AG04450 (cell line): ENCODE results near the gene ALDH2. TPM values are rescaled to one million over a fixed set of nuclear protein-coding genes. Genes with fewer than 3 reads are reported as not detected.
A peak's percentile ranks its signal among the peaks of the same experiment; 100 is the strongest.

ENCODE experiments used
- CTCF ChIA-PET: fragments of 300-600, 350-600 bp; formaldehyde crosslinking; extraction: SDS; loops from one replicate; lab custom pipeline; 2022; ENCODE audit warnings: antibody characterized with exemption, inconsistent platforms; lab: Charles Lee
- POLR2A ChIA-PET: fragments of 350-600 bp; formaldehyde crosslinking; extraction: SDS; loops from one replicate; lab custom pipeline; 2021; ENCODE audit warnings: antibody characterized with exemption, inconsistent platforms; lab: Yijun Ruan, JAX
- DNase-seq: peaks from one replicate; pipeline ENCODE4 v3.0.0-alpha.2; 2011; ENCODE audit warnings: low read depth, low spot score
- H3K27ac ChIP-seq: one replicate; pipeline ENCODE4 v1.5.1; 2012; ENCODE audit warnings: low read depth, low read length, control low read depth
- H3K27me3 ChIP-seq: one replicate; pipeline ENCODE4 v1.6.0; 2012; ENCODE audit warnings: low read length; ENCODE audit not compliant: control insufficient read depth, insufficient read depth
- H3K4me3 ChIP-seq: 2 replicates; pipeline ENCODE4 v1.5.1; 2011; ENCODE audit warnings: mild to moderate bottlenecking, low read depth, low read length, control low read depth
- H3K9me3 ChIP-seq: 2 replicates; pipeline ENCODE4 v1.5.1; 2012; ENCODE audit warnings: low read length; ENCODE audit not compliant: control insufficient read depth, insufficient read depth
- polyA plus RNA-seq: library from polyadenylated mRNA; depleted of rRNA; stranded (reverse); fragments of >200 nt; gene quantifications from 2 replicates; pipeline ENCODE4 v1.2.3, GENCODE V29; 2011
- TF ChIP-seq, protein P1 (sequence below): IDR thresholded peaks from 2 replicates; pipeline ENCODE4 v1.5.1; 2011; ENCODE audit warnings: low read depth, low read length, control low read depth, inconsistent platforms

The ALDH2 gene
- polyA plus RNA-seq, 1 experiment = 84.1 TPM

DNA sequence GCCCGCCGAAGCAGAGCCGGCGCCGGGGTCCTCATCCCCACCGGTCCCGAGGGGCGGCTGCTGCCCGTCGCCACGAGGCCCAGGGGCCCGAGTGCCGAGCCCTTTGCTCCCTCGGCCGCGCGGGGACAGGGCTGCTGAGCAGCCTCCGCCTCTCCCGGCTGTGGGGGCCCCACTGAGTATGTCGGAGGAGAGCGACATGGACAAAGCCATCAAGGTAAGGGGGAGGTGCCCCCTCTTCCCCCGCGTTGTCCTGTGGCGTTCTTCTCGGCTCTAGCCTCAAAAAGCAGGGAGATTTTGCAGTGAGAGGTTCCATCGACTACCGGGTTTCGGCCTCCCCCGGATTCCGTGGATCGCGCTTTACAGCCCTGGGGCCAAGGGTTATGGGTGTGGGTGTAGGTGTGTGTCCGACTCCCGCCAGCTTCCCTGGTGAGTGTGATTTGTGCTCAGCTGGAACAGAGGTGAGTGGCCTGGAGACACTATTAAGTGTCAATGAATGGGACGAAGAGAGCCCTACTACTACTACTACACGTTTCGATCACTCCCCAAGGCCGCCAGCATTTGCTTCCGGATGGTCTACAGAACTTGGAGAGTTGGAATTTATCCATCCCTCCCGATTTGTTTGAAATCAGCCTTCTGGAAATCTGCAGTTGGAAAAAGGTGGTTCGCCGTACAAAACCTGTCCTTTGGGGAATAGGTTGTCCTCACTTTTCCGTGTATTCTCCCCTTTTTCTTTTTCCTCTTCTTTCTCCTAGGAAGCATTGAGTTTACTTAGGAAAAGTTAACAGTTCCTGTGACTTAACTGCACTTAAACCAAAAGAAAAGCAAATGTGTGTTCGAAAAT is 76.0 kb downstream of the ALDH2 start:
- H3K27ac ChIP-seq = peak overlapping the region; percentile 52
- no peaks in the 10 kb centered on the region for H3K9me3 ChIP-seq
- H3K27me3 ChIP-seq = no peaks in the 10 kb centered on the region
- TF ChIP-seq, protein P1, sequence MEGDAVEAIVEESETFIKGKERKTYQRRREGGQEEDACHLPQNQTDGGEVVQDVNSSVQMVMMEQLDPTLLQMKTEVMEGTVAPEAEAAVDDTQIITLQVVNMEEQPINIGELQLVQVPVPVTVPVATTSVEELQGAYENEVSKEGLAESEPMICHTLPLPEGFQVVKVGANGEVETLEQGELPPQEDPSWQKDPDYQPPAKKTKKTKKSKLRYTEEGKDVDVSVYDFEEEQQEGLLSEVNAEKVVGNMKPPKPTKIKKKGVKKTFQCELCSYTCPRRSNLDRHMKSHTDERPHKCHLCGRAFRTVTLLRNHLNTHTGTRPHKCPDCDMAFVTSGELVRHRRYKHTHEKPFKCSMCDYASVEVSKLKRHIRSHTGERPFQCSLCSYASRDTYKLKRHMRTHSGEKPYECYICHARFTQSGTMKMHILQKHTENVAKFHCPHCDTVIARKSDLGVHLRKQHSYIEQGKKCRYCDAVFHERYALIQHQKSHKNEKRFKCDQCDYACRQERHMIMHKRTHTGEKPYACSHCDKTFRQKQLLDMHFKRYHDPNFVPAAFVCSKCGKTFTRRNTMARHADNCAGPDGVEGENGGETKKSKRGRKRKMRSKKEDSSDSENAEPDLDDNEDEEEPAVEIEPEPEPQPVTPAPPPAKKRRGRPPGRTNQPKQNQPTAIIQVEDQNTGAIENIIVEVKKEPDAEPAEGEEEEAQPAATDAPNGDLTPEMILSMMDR = no peak
- no peak for DNase-seq
- ChIA-PET POLR2A (no interaction called here), CTCF (no interaction called here)
- peak overlapping the region; percentile 98 for H3K4me3 ChIP-seq

DNA sequence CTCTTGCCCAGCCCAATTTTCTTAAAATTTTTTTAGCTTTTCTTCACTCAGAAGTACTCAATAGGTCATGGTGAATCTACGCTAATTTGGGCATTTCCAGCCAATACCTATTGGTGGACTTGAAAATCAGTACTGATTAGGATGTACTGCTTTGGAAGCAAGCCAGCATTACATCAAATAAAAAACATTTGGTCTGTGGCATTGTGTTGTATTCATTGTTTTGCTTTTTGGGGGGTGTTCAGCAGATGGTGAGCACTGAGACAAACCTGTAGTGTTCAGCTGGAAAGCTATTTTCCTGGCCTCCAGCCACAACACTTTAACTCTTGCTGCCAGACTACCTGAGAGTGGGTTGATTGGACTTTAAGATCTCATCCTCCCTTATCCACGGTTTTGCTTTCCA is 79.3 kb downstream of the ALDH2 start:
- TF ChIP-seq, protein P1 = no peak
- ChIA-PET POLR2A (no interaction called here), CTCF (no interaction called here)
- Histone ChIP-seq H3K9me3 (peaks cover 5% of the 10 kb centered on the region), H3K4me3 (no peak overlapping the region), H3K27ac (peak overlapping the region; percentile 31), H3K27me3 (no peaks in the 10 kb centered on the region)
- DNase-seq = no peak

DNA sequence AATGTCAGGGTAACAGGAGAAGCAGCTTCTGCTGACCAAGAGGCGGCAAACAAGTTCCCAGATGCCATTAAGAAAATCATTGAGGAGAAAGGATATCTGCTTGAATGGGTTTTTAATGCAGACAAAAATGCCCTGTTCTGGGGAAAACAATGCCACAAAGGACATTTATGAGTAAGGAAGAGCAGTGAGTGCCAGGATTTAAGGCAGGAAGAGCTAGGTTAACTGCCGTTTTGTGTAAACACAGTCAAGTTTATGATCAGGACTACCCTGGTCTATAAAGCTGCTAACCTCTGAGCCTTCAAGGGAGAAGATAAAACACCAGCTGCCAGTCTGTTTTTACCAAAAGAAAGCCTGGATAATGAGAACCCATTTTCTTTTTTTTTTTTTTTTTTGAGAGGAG is 83.8 kb downstream of the ALDH2 start:
- H3K9me3 ChIP-seq = peaks cover 5% of the 10 kb centered on the region
- H3K27ac ChIP-seq = no peak overlapping the region
- CTCF ChIA-PET = interaction anchor here (0.7 kb wide), 1 partner anchor 97 kb away, joined by 4 read pairs; no protein-coding TSS in a partner anchor
- TF ChIP-seq, protein P1 = no peak
- POLR2A ChIA-PET = no interaction called here
- H3K4me3 ChIP-seq = no peak overlapping the region
- DNase-seq = no peak
- no peaks in the 10 kb centered on the region for H3K27me3 ChIP-seq

DNA sequence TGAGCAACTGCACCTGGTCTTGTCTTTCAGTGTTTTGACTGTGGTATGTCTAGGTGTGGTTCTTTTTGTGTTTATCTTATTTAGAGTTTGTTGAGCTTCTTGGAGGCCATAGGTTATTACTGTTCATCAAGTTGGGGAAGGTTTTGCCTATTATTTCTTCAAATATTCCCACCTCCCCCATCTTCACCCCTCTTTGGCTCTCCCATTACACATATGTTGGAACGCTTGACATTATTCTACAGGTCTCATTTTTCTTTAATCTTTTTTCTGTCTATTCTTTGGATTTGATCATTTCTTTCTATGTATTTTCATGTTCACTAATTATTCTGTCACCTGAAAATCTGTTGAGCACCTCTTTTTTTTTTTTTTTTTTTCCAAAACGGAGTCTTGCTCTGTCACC is 91.5 kb downstream of the ALDH2 start:
- no peaks in the 10 kb centered on the region for H3K27me3 ChIP-seq
- no peak overlapping the region for H3K27ac ChIP-seq
- peaks cover 7% of the 10 kb centered on the region for H3K9me3 ChIP-seq
- POLR2A ChIA-PET = no interaction called here
- CTCF ChIA-PET = interaction anchor here (0.7 kb wide), 1 partner anchor 11 kb away, joined by 4 read pairs; no protein-coding TSS in a partner anchor
- H3K4me3 ChIP-seq = no peak overlapping the region
- TF ChIP-seq, protein P1 = no peak
- no peak for DNase-seq

DNA sequence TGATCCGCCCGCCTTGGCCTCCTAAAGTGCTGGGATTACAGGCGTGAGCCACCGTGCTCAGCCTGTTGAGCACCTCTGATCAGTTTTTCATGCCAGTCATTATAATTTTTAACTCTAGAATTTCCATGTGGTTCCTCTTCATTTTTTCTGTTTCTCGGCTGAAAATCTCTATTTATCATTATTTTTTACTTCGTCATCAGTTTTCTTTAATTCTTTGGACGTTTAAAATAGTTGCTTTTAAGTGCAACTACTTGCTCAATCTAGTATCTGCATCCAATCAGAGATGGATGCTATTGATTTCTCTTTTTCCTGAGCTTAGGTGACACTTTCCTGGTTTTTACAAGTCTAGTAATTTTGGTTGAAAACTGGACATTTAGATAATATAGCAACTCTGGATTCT is 92.0 kb downstream of the ALDH2 start:
- TF ChIP-seq, protein P1 = no peak
- DNase-seq = no peak
- peaks cover 7% of the 10 kb centered on the region for H3K9me3 ChIP-seq
- no peaks in the 10 kb centered on the region for H3K27me3 ChIP-seq
- no peak overlapping the region for H3K27ac ChIP-seq
- no peak overlapping the region for H3K4me3 ChIP-seq
- POLR2A ChIA-PET = interaction anchor here (1.0 kb wide), 1 partner anchor 32 kb away, joined by 4 read pairs; no protein-coding TSS in a partner anchor
- CTCF ChIA-PET = interaction anchor here (0.7 kb wide), 1 partner anchor 10 kb away, joined by 4 read pairs; no protein-coding TSS in a partner anchor
